Measurements from ENCODE around the gene KIF2A.

KIF2A gene

DNA sequence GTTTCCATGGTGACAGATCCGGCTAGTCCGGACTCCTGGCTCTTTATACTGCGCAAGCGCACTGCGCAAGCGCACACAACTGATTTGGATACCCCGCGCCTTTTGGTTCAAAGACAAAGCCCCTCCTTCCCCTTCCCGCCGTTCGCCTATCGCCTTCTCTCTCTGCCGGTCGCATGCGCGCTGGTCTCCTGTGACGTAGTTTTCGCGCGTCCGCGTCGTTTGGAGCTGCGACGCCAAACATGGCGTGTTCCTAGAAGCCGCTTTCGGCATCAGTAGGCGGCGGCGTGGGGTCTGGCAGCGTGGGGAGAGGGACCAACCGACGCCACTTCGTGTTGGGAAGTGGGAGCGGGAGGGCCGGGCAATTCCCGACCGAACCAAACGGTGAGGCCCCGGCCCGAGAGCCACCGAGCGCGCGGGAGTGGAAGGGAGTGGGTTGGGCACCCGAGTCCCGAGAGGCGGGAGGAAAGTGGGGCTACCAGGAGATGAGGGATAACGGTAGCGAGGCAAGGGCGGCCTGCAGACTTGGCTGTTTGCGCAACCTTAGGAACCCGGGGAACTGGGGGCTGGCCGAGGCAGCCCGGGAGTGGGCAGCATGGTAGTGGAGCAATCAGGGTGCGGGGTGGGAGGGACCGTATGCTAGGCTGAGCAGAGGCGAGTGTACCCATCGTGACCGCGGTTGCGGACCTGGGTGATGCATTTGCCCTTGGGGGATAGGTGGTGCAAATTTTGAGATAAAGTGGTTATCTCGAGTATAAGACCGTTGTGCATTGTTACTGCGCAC is 106.7 kb downstream of the KIF2A start, which contains the start of gene IPO11 (continued):
- no peak for TF ChIP-seq ZNF558 (tag by site-specific recombination; IDR thresholded peaks at IDR 0.05)
- no peak for TF ChIP-seq SALL2 (tag by site-specific recombination; IDR thresholded peaks at IDR 0.05; ENCODE audit: borderline replicate concordance)
- TF ChIP-seq ZNF513 (tag by site-specific recombination; IDR thresholded peaks at IDR 0.05), result no peak
- TF ChIP-seq KLF7 (tag by site-specific recombination; IDR thresholded peaks at IDR 0.05; ENCODE audit: borderline replicate concordance), result peak; percentile 69; the same call in 1 of the 2 replicates
- TF ChIP-seq, protein P1, sequence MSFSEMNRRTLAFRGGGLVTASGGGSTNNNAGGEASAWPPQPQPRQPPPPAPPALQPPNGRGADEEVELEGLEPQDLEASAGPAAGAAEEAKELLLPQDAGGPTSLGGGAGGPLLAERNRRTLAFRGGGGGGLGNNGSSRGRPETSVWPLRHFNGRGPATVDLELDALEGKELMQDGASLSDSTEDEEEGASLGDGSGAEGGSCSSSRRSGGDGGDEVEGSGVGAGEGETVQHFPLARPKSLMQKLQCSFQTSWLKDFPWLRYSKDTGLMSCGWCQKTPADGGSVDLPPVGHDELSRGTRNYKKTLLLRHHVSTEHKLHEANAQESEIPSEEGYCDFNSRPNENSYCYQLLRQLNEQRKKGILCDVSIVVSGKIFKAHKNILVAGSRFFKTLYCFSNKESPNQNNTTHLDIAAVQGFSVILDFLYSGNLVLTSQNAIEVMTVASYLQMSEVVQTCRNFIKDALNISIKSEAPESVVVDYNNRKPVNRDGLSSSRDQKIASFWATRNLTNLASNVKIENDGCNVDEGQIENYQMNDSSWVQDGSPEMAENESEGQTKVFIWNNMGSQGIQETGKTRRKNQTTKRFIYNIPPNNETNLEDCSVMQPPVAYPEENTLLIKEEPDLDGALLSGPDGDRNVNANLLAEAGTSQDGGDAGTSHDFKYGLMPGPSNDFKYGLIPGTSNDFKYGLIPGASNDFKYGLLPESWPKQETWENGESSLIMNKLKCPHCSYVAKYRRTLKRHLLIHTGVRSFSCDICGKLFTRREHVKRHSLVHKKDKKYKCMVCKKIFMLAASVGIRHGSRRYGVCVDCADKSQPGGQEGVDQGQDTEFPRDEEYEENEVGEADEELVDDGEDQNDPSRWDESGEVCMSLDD (tag by site-specific recombination; IDR thresholded peaks at IDR 0.05), result peak; percentile 29; the same call in 1 of the 2 replicates
- TF ChIP-seq, protein P2, sequence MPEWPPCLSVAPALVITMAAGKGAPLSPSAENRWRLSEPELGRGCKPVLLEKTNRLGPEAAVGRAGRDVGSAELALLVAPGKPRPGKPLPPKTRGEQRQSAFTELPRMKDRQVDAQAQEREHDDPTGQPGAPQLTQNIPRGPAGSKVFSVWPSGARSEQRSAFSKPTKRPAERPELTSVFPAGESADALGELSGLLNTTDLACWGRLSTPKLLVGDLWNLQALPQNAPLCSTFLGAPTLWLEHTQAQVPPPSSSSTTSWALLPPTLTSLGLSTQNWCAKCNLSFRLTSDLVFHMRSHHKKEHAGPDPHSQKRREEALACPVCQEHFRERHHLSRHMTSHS (tag by site-specific recombination; IDR thresholded peaks at IDR 0.05), result no peak
- peak; percentile 77 for TF ChIP-seq ZFP37 (tag by site-specific recombination; IDR thresholded peaks at IDR 0.05)
- TF ChIP-seq ZSCAN4 (tag by site-specific recombination; IDR thresholded peaks at IDR 0.05), result no peak; the same call in 1 of the 2 replicates
- TF ChIP-seq ZNF692 (tag by site-specific recombination; IDR thresholded peaks at IDR 0.05), result peak; percentile 65
- TF ChIP-seq ZBTB48 (tag by site-specific recombination; IDR thresholded peaks at IDR 0.05), result peak; percentile 54; the same call in 1 of the 2 replicates
- no peak for TF ChIP-seq ZNF354C (tag by site-specific recombination; IDR thresholded peaks at IDR 0.05; ENCODE audit: borderline replicate concordance, low read depth)
- peak; percentile 78; the same call in 1 of the 2 replicates for TF ChIP-seq ZNF24 (tag by site-specific recombination; IDR thresholded peaks at IDR 0.05)
- TF ChIP-seq ZNF311 (tag by site-specific recombination; IDR thresholded peaks at IDR 0.05; ENCODE audit: borderline replicate concordance), result no peak
- no peak for TF ChIP-seq ZNF132 (tag by site-specific recombination; IDR thresholded peaks at IDR 0.05; ENCODE audit: borderline replicate concordance)
- TF ChIP-seq ZSCAN30 (tag by site-specific recombination; IDR thresholded peaks at IDR 0.05), result no peak; the same call in 1 of the 2 replicates
- TF ChIP-seq ZFP41 (tag by site-specific recombination; IDR thresholded peaks at IDR 0.05; ENCODE audit: borderline replicate concordance), result no peak
- TF ChIP-seq ZNF707 (tag by site-specific recombination; IDR thresholded peaks at IDR 0.05), result no peak
- TF ChIP-seq KLF16 (tag by site-specific recombination; IDR thresholded peaks at IDR 0.05), result no peak
- no peak for TF ChIP-seq ZNF175 (tag by site-specific recombination; IDR thresholded peaks at IDR 0.05)
- 0 out of 2 replicates have a peak, but pooled peaks have one; percentile 29 for TF ChIP-seq OVOL3 (tag by site-specific recombination; IDR thresholded peaks at IDR 0.05)
- TF ChIP-seq ZBTB1 (tag by site-specific recombination; IDR thresholded peaks at IDR 0.05), result no peak
- no peak for TF ChIP-seq HOXA7 (CRISPR knock-in tag; IDR thresholded peaks at IDR 0.05; ENCODE audit: borderline replicate concordance)
- TF ChIP-seq, protein P3, sequence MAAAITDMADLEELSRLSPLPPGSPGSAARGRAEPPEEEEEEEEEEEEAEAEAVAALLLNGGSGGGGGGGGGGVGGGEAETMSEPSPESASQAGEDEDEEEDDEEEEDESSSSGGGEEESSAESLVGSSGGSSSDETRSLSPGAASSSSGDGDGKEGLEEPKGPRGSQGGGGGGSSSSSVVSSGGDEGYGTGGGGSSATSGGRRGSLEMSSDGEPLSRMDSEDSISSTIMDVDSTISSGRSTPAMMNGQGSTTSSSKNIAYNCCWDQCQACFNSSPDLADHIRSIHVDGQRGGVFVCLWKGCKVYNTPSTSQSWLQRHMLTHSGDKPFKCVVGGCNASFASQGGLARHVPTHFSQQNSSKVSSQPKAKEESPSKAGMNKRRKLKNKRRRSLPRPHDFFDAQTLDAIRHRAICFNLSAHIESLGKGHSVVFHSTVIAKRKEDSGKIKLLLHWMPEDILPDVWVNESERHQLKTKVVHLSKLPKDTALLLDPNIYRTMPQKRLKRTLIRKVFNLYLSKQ (tag by site-specific recombination; IDR thresholded peaks at IDR 0.05; ENCODE audit: borderline replicate concordance), result no peak
- TF ChIP-seq OSR2 (tag by site-specific recombination; IDR thresholded peaks at IDR 0.05), result no peak
- TF ChIP-seq HOXC10 (CRISPR knock-in tag; IDR thresholded peaks at IDR 0.05), result no peak
- TF ChIP-seq ZNF514 (tag by site-specific recombination; IDR thresholded peaks at IDR 0.05), result no peak
- no peak for TF ChIP-seq ZNF561 (tag by site-specific recombination; IDR thresholded peaks at IDR 0.05; ENCODE audit: borderline replicate concordance)
- TF ChIP-seq ZNF416 (tag by site-specific recombination; IDR thresholded peaks at IDR 0.05), result no peak
- no peak for TF ChIP-seq MEIS1 (CRISPR knock-in tag; IDR thresholded peaks at IDR 0.05; ENCODE audit: borderline replicate concordance)
- TF ChIP-seq ZNF791 (tag by site-specific recombination; IDR thresholded peaks at IDR 0.05), result no peak; the same call in 1 of the 2 replicates
- no peak for TF ChIP-seq ZNF223 (tag by site-specific recombination; IDR thresholded peaks at IDR 0.05)
